Measurements from ENCODE around the gene DERA.
"Not testable (repeated sequence)": the region's sequence is repeated elsewhere in the genome, so short reads cannot be mapped to it uniquely, and the experiment has no call there.

DERA gene

DNA sequence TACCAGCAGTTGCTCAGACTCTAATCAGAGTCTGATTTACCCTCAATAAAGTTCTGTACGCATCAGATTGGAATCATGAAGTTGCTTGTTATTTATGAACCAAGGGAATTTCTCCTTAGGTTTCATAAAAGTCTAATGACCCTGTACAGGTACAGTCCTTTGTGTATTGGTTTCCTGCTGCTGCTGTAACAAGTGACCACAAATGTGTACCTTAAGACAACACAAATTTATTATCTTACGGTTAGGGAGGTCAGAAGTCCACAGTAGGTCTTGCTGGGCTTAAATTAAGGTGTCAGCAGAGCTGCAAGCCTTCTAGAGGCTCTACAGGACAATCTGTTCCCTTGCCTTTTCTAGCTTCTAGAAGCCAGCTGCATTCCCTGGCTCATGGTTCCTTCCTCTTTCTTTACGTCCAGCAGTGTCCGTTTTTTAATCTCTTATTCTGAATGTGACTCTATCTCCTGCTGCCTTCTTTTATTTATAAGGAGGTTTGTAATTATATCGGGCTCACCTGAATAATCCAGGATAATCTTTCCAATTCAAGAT is 6.7 kb upstream of the DERA start:
- no peak for DNase-seq (ENCODE audit: low read depth, low spot score)

DNA sequence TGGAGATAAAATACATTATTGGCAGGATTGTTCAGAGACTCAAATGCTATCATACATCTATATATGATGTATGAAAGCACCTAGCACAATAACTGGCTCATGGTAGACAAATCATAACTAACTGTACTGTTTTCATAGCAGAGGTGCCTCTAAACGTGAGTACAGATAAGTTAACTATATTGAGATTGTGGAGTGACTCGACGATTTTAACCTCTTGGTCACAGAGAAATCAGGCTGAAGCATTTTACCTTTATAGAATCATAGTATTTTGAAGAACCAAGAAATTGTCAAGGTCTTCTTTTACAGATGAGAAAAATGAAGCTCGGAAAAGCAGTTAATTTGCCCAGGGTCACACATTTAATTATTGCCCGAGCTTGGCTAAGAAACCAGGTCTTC is 666 bp upstream of the DERA start:
- DNase-seq (ENCODE audit: low read depth, low spot score), result no peak

DNA sequence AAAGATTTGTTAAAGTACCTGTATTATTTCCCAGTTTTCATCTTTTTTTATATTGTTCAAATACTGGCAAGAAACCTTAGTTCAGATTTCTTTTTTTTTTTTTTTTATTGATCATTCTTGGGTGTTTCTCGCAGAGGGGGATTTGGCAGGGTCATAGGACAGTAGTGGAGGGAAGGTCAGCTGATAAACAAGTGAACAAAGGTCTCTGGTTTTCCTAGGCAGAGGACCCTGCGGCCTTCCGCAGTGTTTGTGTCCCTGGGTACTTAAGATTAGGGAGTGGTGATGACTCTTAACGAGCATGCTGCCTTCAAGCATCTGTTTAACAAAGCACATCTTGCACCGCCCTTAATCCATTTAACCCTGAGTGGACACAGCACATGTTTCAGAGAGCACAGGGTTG is 799 bp downstream of the DERA start:
- not testable (repeated sequence) for DNase-seq (ENCODE audit: low read depth, low spot score)

DNA sequence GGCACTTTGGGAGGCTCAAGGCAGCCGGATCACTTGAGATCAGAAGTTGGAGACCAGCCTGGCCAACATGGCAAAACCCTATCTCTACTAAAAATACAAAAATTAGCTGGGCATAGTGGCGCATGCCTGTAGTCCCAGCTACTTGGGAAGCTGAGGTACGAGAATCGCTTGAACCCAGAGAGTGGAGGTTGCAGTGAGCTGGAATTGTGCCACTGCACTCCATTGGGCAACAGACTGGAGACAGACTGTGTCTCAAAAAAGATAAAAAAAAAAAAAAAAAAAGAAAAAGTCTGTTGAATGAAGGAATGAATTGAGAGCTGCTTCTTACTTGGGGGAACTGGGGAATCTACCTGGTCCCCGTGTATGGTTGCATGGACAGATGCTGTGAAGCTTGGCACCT is 3.0 kb downstream of the DERA start:
- not testable (repeated sequence) for DNase-seq (ENCODE audit: low read depth, low spot score)

DNA sequence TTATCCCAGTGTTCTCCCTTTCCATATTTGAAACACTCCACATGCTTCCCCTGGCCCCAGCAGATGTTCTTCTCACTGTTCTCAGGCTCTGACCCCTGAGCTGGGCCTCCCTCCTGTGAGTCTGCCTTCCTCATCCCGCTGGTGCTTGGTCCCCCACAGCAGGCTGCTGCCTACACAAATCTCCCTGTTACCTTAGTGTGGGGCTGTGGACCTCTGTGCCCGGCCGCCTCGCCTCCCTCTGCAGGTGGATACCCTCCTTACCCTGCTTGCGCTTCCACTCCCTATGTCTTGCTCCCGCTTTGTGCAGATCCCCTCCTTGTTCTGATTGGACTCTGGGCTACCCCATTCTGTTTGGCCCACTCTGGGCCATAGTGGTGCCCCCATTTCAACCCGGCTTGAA is 6.9 kb downstream of the DERA start:
- DNase-seq (ENCODE audit: low read depth, low spot score), result no peak

- DNase-seq (ENCODE audit: low read depth, low spot score), result no peak
Measured at GRCh38 chr12:15919418-15919817, 8.3 kb downstream of the DERA start.

DNA sequence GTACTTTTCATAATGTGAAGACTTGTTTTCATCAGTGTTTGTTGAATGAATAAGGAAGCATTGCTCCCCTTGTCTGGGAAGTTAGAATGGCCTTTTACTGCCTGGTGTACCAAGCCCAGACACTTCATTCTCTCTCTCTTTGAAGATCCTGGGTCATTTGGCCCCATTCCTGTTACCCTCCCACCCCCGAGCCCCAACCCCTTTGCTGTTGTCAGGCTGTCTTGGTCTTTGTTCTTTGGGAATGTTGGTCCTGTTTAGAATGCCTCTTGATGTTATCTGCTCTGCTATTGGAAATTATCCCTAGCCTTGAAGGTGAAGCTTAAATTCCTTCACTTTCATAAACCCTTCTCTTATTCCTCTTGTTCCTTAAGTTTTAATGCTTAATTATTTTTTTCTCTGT is 13.8 kb downstream of the DERA start:
- DNase-seq (ENCODE audit: low read depth, low spot score), result no peak

DNA sequence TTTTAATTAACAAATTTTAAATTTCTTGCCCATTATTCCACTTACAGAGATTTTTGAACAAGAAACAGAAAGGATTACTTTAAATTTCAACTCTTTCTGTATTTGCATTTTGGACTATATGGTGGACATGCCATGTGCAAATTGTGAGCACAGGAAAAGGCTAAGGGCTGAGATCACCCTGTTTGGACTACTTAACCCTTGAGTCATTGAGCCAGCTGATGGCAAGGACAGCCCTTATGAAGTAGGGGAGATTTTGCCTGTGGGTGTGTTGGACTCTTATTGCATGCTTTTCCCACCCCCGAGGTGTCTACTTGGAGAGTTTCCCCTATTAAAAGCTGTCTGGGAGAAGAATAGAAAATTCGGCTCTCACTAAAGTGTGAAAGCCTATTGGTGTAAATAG is 17.2 kb downstream of the DERA start:
- no peak for DNase-seq (ENCODE audit: low read depth, low spot score)

GRCh38 chr12:15928870-15929571 is 17.9 kb downstream of the DERA start:
- DNase-seq (ENCODE audit: low read depth, low spot score), result no peak

- DNase-seq (ENCODE audit: low read depth, low spot score), result no peak
Measured at GRCh38 chr12:15931590-15932053, 20.5 kb downstream of the DERA start.

- no peak for DNase-seq (ENCODE audit: low read depth, low spot score)
Measured at GRCh38 chr12:15932327-15932726, 21.2 kb downstream of the DERA start.

GRCh38 chr12:15932971-15933370 is 21.8 kb downstream of the DERA start:
- no peak for DNase-seq (ENCODE audit: low read depth, low spot score)

DNA sequence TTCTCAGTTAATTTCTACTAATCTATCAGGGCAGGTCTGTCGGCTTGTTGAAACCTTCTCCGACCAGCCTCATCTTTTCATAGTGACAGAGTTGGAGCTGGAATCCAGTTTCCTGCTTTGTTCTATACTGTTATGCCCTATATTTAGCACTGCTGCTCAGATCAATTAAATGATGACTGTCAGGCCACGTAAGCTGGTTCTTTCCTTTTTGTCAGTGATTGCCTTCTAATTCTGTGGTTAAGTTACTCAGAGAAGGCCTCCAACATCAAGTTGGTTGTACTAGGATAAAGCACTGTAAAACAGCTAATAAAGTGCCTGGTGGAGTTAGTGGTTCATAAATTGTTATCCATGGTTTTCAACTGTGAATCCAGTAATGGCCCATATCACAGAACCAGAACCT is 22.6 kb downstream of the DERA start:
- no peak for DNase-seq (ENCODE audit: low read depth, low spot score)

- no peak for DNase-seq (ENCODE audit: low read depth, low spot score)
Measured at GRCh38 chr12:15936751-15937150, 25.6 kb downstream of the DERA start.

DNA sequence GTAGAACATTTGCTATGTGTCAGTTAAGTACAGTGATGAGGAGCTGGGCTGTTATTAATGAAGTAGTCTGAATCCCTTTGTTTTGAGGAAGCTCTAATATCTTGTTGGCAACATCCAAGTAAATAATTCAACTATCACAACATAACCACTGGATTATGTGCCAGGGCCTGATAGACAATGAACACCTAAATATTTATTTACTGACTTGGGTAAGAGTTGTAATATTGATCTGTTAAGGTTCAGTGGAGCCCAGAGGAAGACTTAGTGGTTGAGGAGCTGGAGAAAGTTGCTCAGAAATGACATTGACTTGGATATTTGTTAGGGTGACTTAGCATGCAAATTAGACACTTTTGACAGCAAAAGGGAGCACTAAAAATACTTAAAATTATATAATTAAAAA is 26.8 kb downstream of the DERA start:
- DNase-seq (ENCODE audit: low read depth, low spot score), result no peak

DNA sequence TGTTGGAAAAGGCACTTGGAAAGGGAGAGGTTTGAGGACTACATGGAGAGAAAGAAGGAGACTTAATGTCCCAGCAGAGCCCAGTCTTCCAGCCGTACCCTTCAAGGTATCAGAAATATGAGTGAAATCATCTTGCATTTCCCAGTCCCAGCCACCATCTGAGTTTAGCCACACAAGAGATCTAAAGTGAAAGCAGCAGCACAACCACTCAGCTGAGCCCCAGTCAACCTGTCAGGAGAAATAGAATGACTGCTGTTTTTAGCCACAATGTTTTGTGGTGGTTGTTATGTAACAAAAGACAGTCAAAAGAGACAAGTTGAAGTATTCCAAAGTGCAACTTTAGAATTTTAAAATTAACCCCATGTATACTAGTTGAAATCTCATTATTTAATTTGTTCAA is 28.0 kb downstream of the DERA start:
- no peak for DNase-seq (ENCODE audit: low read depth, low spot score)

DNA sequence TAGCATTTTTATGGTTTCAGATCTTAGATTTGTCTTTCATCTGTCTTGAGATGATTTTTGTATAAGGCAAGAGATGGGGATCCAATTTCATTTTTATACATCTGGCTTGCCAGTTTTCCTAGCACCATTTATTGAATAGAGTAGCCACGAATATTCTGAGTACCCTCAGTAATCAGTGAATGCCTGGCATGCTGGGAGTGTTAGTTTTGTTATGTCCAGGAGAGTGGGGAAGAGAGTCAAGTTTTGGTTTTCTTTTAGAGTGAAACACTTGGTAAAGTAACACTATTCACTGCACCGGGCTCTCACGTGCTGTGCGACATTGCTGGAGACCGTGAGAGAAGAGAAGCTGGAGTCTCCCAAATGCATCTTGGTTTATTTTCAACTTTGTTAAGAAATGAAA is 31.3 kb downstream of the DERA start:
- DNase-seq (ENCODE audit: low read depth, low spot score), result no peak

GRCh38 chr12:15943519-15943918 is 32.4 kb downstream of the DERA start:
- not testable (repeated sequence) for DNase-seq (ENCODE audit: low read depth, low spot score)

DNA sequence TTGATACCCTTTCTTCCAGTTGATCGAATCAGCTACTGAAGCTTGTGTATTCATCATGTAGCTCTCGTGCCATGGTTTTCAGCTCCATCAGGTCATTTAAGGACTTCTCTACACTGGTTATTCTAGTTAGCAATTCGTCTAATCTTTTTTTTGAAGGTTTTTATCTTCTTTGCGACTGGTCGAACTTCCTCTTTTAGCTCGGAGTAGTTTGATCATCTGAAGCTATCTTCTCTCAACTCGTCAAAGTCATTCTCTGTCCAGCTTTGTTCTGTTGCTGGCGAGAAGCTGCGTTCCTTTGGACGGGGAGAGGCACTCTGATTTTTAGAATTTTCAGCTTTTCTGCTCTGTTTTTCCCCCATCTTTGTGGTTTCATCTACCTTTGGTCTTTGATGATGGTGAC is 37.3 kb downstream of the DERA start:
- DNase-seq (ENCODE audit: low read depth, low spot score), result not testable (repeated sequence)

- DNase-seq (ENCODE audit: low read depth, low spot score), result no peak
Measured at GRCh38 chr12:15955281-15955680, 44.1 kb downstream of the DERA start.

DNA sequence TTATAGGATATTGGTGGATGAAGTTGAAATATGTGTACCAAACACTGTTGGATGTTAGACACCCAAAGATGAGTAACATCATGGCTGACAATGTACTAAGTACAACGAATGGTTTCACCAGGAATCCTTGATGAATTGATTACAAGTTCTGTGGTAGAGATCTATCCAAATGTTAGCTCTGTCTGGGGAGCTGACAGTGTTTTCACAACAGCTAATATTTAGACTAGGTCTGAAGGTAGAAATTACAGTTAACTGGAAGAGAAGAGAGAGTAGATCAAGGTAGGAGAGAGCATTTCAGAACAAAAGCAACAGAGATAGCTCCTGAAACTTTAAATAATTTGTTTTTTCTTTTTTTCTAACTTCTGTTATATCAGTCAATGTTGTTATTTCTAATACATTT is 44.9 kb downstream of the DERA start:
- DNase-seq (ENCODE audit: low read depth, low spot score), result no peak

- no peak for DNase-seq (ENCODE audit: low read depth, low spot score)
Measured at GRCh38 chr12:15956413-15957185, 45.5 kb downstream of the DERA start.

- DNase-seq (ENCODE audit: low read depth, low spot score), result no peak
Measured at GRCh38 chr12:15962760-15963159, 51.6 kb downstream of the DERA start.
